GM23338 (cell line): ENCODE measurements around the gene PSMD2. TPM values are rescaled to one million over a fixed set of nuclear protein-coding genes. Genes with fewer than 3 reads are reported as not detected.
A peak's percentile ranks its signal among the peaks of the same experiment; 100 is the strongest.

Experiments used
- ATAC-seq: fragments of 200-7000 bp; cut with Tn5 transposase; 3 replicates; pipeline ENCODE4 v1.9.1; 2020
- DNase-seq: peaks from one replicate; pipeline ENCODE4 v3.0.0-alpha.2; 2015; ENCODE audit warnings: low spot score
- H2AFZ ChIP-seq: fragments of 200-600 bp; sonication (generic); 2 replicates; pipeline ENCODE4 v1.8.0; 2016; ENCODE audit warnings: antibody characterized with exemption, mild to moderate bottlenecking, moderate library complexity
- H3F3A ChIP-seq: fragments of 200-600 bp; sonication (generic); replicated peaks from 2 replicates; pipeline ENCODE4 v1.8.0; 2017; ENCODE audit warnings: antibody characterized with exemption, mixed run types, low read depth
- H3K27ac ChIP-seq: fragments of 200-600 bp; sonication (generic); 2 replicates; pipeline ENCODE4 v1.6.1; 2016; ENCODE audit warnings: low read depth
- H3K27me3 ChIP-seq: fragments of 200-600 bp; sonication (generic); 2 replicates; pipeline ENCODE4 v1.8.0; 2016; ENCODE audit warnings: mild to moderate bottlenecking, mixed run types, moderate library complexity; ENCODE audit not compliant: insufficient read depth
- H3K36me3 ChIP-seq: fragments of 200-600 bp; sonication (generic); 2 replicates; pipeline ENCODE4 v1.8.0; 2016; ENCODE audit warnings: mild to moderate bottlenecking; ENCODE audit not compliant: insufficient read depth
- H3K4me1 ChIP-seq: fragments of 200-600 bp; sonication (generic); 2 replicates; pipeline ENCODE4 v1.8.0; 2016; ENCODE audit warnings: mild to moderate bottlenecking, moderate library complexity; ENCODE audit not compliant: insufficient read depth
- H3K4me2 ChIP-seq: fragments of 200-600 bp; sonication (generic); 2 replicates; pipeline ENCODE4 v1.7.1; 2017; ENCODE audit warnings: mixed run types
- H3K4me3 ChIP-seq: fragments of 200-600 bp; sonication (generic); 2 replicates; pipeline ENCODE4 v1.6.1; 2016; ENCODE audit warnings: mixed run types
- H3K79me2 ChIP-seq: fragments of 200-600 bp; sonication (generic); replicated peaks from 2 replicates; pipeline ENCODE4 v1.8.0; 2017; ENCODE audit warnings: mild to moderate bottlenecking; ENCODE audit not compliant: insufficient read depth
- H3K9me2 ChIP-seq: fragments of 200-600 bp; sonication (generic); 2 replicates; pipeline ENCODE4 v1.8.0; 2017; ENCODE audit not compliant: insufficient read depth
- H4K20me1 ChIP-seq: fragments of 200-600 bp; sonication (generic); replicated peaks from 2 replicates; pipeline ENCODE4 v1.8.0; 2017; ENCODE audit warnings: mild to moderate bottlenecking; ENCODE audit not compliant: insufficient read depth
- H3K27ac Mint-ChIP-seq: 2 replicates; pipeline ENCODE4 v1.8.0; 2020; ENCODE audit warnings: inconsistent platforms, mild to moderate bottlenecking, moderate library complexity, mixed read lengths
- H3K27me3 Mint-ChIP-seq: 3 replicates; pipeline ENCODE4 v1.8.0; 2022; ENCODE audit warnings: low read depth, mild to moderate bottlenecking, moderate library complexity, mixed read lengths, inconsistent platforms; ENCODE audit not compliant: insufficient read depth, poor library complexity
- H3K36me3 Mint-ChIP-seq: 3 replicates; pipeline ENCODE4 v1.8.0; 2021; ENCODE audit warnings: low read depth, mild to moderate bottlenecking, inconsistent platforms, moderate library complexity, mixed read lengths
- H3K4me1 Mint-ChIP-seq: 3 replicates; pipeline ENCODE4 v1.8.0; 2020; ENCODE audit warnings: mild to moderate bottlenecking, inconsistent platforms, mixed read lengths
- H3K4me3 Mint-ChIP-seq: 3 replicates; pipeline ENCODE4 v1.8.0; 2021; ENCODE audit warnings: moderate library complexity, mild to moderate bottlenecking, inconsistent platforms, mixed read lengths
- H3K9me3 Mint-ChIP-seq: 3 replicates; pipeline ENCODE4 v1.8.0; 2020; ENCODE audit warnings: moderate library complexity, mild to moderate bottlenecking, inconsistent platforms, mixed read lengths
- CREB1 ChIP-seq: fragments of 250-450 bp; sonication (Bioruptor Pico); IDR thresholded peaks from 2 replicates; pipeline ENCODE4 v1.5.0; 2020; ENCODE audit warnings: low read depth, mild to moderate bottlenecking, moderate library complexity
- EZH2 ChIP-seq: fragments of 200-600 bp; sonication (generic); IDR thresholded peaks from one replicate; pipeline ENCODE4 v1.8.0; 2017; ENCODE audit warnings: antibody characterized with exemption, mild to moderate bottlenecking, low read depth; ENCODE audit not compliant: unreplicated experiment
- JUNB ChIP-seq: IDR thresholded peaks from one replicate; pipeline ENCODE4 v1.6.1; 2016; ENCODE audit warnings: antibody characterized with exemption; ENCODE audit not compliant: unreplicated experiment
- NANOG ChIP-seq: IDR thresholded peaks from 2 replicates; pipeline ENCODE4 v1.6.1; 2016; ENCODE audit warnings: antibody characterized with exemption, borderline replicate concordance
- STAT1 ChIP-seq: IDR thresholded peaks from one replicate; pipeline ENCODE4 v1.6.1; 2016; ENCODE audit warnings: antibody characterized with exemption; ENCODE audit not compliant: unreplicated experiment
- ZNF114 ChIP-seq: fragments of 250-450 bp; sonication (Bioruptor Pico); IDR thresholded peaks from 2 replicates; pipeline ENCODE4 v1.5.0; 2020; ENCODE audit warnings: mild to moderate bottlenecking, moderate library complexity
- polyA plus RNA-seq: library from polyadenylated mRNA; unstranded; fragments of >200 nt; fragmentation: Nextera tagmentation; extraction: Ambion mirVana; gene quantifications from 2 replicates; pipeline ENCODE4 v1.2.1, GENCODE V29; 2016
- total RNA-seq: library from RNA; depleted of rRNA; stranded (reverse); fragments of >200 nt; shearing (Covaris generic); gene quantifications from 2 replicates; pipeline ENCODE4 v1.2.3, GENCODE V29; 2014
- TF ChIP-seq, protein P1 (sequence below): fragments of 250-450 bp; sonication (Bioruptor Pico); IDR thresholded peaks from 2 replicates; pipeline ENCODE4 v1.5.0; 2020; ENCODE audit warnings: mild to moderate bottlenecking, moderate library complexity

The PSMD2 gene
- total and polyA plus RNA-seq, 2 experiments from 2014 or later: 117 to 507 TPM

DNA sequence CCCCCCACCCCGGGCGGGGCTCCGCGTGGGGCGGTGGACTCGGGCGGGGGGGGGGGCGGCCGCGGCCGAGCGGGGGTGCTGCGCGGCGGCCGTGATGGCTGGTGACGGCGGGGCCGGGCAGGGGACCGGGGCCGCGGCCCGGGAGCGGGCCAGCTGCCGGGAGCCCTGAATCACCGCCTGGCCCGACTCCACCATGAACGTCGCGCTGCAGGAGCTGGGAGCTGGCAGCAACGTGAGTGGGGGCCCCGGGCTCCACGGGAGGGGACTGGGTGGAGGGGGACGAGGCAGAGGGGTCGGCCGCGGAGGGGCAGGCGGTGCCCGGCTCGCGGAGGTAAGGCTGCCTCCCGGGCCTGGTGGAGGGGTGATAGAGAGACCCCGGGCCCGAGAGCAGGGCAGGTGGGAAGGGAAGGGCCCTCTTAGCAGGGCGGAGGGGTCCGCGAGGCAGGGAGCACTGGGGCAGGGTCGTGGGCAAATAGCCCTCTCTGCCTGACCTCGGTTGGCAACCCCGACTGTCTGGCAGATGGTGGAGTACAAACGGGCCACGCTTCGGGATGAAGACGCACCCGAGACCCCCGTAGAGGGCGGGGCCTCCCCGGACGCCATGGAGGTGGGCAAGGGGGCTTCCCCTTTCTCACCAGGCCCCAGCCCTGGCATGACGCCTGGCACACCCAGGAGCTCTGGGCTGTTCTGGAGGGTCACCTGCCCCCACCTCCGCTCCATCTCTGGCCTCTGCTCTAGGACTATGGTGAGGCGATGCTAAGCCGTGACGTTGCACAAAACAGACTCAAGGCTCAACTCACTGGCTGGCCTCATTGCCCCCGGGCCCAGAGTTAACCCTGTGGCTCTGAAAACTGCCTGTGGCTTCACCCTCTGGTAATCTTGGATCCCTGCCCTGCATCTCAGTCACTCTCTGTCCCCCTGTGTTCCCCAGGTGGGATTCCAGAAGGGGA is 22.8 kb upstream of the PSMD2 start, which contains the start of gene ECE2:
TSS of gene ECE2 (plus strand) at position 62 of the 950 bp plus-strand sequence. CDS start at position 194, 132 bp downstream.
- no peaks in the 10 kb centered on the region for H3K36me3 Mint-ChIP-seq
- no peaks in the 10 kb centered on the region; the same call in 2 of the 3 replicates for H3K9me3 Mint-ChIP-seq
- Histone ChIP-seq H3K4me1 (no peaks in the 10 kb centered on the region), H4K20me1 (no peaks in the 10 kb centered on the region), H3K4me2 (peak within 1 kb of the TSS; percentile 83), H3K4me3 (peak within 1 kb of the TSS; percentile 61), H2AFZ (peak within 1 kb of the TSS; percentile 98), H3K36me3 (no peaks in the 10 kb centered on the region), H3F3A (no peaks in the 10 kb centered on the region), H3K9me2 (no peaks in the 10 kb centered on the region; the same call in 1 of the 2 replicates), H3K27me3 (peaks cover 54% of the 10 kb centered on the region), H3K79me2 (no peaks in the 10 kb centered on the region), H3K27ac (no peak within 1 kb of the TSS)
- DNase-seq: no peak
- no peak within 1 kb of the TSS for H3K27ac Mint-ChIP-seq
- ATAC-seq: peak; percentile 78
- TF ChIP-seq JUNB (no peak), EZH2 (peak; percentile 65)
- H3K4me3 Mint-ChIP-seq: peak within 1 kb of the TSS; percentile 74
- H3K4me1 Mint-ChIP-seq: peaks cover 7% of the 10 kb centered on the region; the same call in 2 of the 3 replicates
- peaks cover 29% of the 10 kb centered on the region for H3K27me3 Mint-ChIP-seq

DNA sequence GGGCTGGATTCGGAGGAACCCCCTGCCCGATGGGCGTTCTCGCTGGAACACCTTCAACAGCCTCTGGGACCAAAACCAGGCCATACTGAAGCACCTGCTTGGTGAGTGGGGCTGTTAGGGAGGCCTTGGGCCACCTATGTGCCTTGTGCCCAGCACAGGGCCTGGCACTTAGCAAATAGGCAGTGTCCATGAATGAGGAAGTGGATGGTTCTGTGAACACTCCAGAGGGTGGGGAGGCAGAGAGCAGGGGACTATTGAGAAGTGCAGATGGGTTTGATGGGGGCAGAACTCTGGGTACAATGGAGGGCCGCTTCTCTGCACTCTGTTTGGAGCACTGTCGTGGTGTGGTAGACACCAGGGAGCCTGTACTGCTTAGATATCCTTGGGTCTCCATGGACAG is 21.7 kb upstream of the PSMD2 start:
- H3K4me2 ChIP-seq: no peak overlapping the region
- H3K27ac ChIP-seq: no peak overlapping the region
- Mint-ChIP-seq H3K36me3 (no peaks in the 10 kb centered on the region), H3K27me3 (peaks cover 33% of the 10 kb centered on the region), H3K4me1 (peaks cover 7% of the 10 kb centered on the region; the same call in 2 of the 3 replicates), H3K9me3 (no peaks in the 10 kb centered on the region; the same call in 2 of the 3 replicates), H3K27ac (no peak overlapping the region), H3K4me3 (no peak overlapping the region)
- no peaks in the 10 kb centered on the region for H3F3A ChIP-seq
- H3K9me2 ChIP-seq: no peaks in the 10 kb centered on the region; the same call in 1 of the 2 replicates
- DNase-seq (no peak), ATAC-seq (no peak)
- H2AFZ ChIP-seq: no peak overlapping the region
- H3K4me1 ChIP-seq: no peaks in the 10 kb centered on the region
- H3K36me3 ChIP-seq: no peaks in the 10 kb centered on the region
- peaks cover 54% of the 10 kb centered on the region for H3K27me3 ChIP-seq
- no peak overlapping the region for H3K4me3 ChIP-seq
- H4K20me1 ChIP-seq: no peaks in the 10 kb centered on the region
- no peaks in the 10 kb centered on the region for H3K79me2 ChIP-seq
- no peak for TF ChIP-seq CREB1 (CRISPR knock-in tag)
- no peak for TF ChIP-seq NANOG
- TF ChIP-seq STAT1: no peak
- TF ChIP-seq, protein P1, sequence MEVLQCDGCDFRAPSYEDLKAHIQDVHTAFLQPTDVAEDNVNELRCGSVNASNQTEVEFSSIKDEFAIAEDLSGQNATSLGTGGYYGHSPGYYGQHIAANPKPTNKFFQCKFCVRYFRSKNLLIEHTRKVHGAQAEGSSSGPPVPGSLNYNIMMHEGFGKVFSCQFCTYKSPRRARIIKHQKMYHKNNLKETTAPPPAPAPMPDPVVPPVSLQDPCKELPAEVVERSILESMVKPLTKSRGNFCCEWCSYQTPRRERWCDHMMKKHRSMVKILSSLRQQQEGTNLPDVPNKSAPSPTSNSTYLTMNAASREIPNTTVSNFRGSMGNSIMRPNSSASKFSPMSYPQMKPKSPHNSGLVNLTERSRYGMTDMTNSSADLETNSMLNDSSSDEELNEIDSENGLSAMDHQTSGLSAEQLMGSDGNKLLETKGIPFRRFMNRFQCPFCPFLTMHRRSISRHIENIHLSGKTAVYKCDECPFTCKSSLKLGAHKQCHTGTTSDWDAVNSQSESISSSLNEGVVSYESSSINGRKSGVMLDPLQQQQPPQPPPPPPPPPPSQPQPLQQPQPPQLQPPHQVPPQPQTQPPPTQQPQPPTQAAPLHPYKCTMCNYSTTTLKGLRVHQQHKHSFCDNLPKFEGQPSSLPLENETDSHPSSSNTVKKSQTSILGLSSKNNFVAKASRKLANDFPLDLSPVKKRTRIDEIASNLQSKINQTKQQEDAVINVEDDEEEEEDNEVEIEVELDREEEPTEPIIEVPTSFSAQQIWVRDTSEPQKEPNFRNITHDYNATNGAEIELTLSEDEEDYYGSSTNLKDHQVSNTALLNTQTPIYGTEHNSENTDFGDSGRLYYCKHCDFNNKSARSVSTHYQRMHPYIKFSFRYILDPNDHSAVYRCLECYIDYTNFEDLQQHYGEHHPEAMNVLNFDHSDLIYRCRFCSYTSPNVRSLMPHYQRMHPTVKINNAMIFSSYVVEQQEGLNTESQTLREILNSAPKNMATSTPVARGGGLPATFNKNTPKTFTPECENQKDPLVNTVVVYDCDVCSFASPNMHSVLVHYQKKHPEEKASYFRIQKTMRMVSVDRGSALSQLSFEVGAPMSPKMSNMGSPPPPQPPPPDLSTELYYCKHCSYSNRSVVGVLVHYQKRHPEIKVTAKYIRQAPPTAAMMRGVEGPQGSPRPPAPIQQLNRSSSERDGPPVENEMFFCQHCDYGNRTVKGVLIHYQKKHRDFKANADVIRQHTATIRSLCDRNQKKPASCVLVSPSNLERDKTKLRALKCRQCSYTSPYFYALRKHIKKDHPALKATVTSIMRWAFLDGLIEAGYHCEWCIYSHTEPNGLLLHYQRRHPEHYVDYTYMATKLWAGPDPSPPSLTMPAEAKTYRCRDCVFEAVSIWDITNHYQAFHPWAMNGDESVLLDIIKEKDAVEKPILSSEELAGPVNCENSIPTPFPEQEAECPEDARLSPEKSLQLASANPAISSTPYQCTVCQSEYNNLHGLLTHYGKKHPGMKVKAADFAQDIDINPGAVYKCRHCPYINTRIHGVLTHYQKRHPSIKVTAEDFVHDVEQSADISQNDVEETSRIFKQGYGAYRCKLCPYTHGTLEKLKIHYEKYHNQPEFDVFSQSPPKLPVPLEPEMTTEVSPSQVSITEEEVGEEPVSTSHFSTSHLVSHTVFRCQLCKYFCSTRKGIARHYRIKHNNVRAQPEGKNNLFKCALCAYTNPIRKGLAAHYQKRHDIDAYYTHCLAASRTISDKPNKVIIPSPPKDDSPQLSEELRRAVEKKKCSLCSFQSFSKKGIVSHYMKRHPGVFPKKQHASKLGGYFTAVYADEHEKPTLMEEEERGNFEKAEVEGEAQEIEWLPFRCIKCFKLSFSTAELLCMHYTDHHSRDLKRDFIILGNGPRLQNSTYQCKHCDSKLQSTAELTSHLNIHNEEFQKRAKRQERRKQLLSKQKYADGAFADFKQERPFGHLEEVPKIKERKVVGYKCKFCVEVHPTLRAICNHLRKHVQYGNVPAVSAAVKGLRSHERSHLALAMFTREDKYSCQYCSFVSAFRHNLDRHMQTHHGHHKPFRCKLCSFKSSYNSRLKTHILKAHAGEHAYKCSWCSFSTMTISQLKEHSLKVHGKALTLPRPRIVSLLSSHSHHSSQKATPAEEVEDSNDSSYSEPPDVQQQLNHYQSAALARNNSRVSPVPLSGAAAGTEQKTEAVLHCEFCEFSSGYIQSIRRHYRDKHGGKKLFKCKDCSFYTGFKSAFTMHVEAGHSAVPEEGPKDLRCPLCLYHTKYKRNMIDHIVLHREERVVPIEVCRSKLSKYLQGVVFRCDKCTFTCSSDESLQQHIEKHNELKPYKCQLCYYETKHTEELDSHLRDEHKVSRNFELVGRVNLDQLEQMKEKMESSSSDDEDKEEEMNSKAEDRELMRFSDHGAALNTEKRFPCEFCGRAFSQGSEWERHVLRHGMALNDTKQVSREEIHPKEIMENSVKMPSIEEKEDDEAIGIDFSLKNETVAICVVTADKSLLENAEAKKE (CRISPR knock-in tag): no peak
- TF ChIP-seq ZNF114: no peak
